H54 (cell line): ENCODE results near the gene EME1.
"Not testable (repeated sequence)": the region's sequence is repeated elsewhere in the genome, so short reads cannot be mapped to it uniquely, and the experiment has no call there.

Experiments used
- DNase-seq: peaks from one replicate; pipeline ENCODE4 v3.0.0; 2011; ENCODE audit warnings: low spot score, mixed read lengths; ENCODE audit not compliant: insufficient read length
- FAIRE-seq: peaks from 3 replicates; lab custom pipeline; 2011; peaks lifted over from hg19 to GRCh38; lab: Jason Lieb, UNC
- POLR2A ChIP-seq: IDR thresholded peaks from 2 replicates; pipeline ENCODE4 v1.6.1; 2011; ENCODE audit warnings: low read depth, mild to moderate bottlenecking, low read length

Gene EME1

DNA sequence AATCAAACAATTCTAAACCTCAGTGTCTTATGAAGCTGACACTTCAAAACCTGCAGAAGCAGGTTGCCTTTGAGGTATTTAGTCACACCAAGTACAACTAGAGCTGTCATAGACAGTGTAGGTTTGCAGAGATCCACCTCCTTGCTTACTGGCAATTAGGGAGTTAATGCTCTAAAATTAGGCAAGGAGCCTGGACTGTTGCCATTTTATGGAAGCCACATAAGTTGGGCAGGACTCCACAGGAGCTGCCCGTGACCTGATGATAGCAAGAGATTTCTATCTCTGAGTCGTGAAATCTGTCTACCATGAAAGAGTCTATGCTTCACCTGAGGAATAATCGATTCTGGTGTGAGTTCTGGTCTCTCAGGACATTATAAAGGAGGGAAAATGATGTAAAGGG, 8.9 kb downstream of the EME1 start:
- FAIRE-seq = no peak
- no peak for DNase-seq
- no peak for TF ChIP-seq POLR2A

- no peak for TF ChIP-seq POLR2A
- DNase-seq (no peak), FAIRE-seq (no peak)
These were observed 9.9 kb downstream of the EME1 start for GRCh38 chr17:50382931-50383330.

DNA sequence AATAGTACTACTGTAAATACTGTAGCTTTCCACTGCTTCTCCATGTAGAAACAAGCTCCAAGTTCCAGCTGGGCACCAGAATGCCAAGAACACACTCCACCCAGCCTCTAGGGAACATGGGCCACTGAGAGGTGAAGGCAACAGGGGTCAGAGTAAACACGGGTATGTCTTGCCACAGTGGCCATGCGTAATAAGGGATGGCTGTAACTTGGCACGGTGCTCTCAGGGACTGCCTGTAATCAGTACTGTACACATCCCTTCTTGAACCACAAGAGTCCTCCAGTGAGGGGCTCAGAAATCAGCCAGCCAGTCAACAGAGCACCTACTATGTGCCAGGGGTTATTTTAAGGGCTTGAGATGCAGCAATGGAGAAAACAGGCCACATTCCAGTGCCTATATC, 13.5 kb downstream of the EME1 start:
- FAIRE-seq = no peak
- no peak for DNase-seq

DNA sequence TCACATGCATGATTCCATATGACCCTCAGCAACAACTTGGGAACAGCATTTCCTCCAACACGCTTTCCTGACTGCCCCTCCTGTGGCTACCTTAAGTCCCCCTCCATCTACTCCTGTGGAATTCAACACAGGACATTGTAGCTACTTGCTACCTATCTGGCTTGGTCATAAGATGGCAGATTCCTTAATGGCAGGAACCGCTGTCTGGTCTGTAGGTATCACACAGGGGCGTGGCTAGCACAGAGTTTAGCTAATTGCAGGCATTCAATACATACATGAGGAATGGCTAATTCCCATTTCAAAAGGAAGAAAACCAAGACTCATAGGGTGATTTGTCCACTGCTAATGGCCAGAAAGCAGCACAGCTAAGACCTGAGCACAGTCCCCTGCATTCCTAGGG, 15.7 kb downstream of the EME1 start:
- no peak for TF ChIP-seq POLR2A
- no peak for FAIRE-seq
- DNase-seq = no peak

More for the DNA sequence above, 13.5 kb downstream of the EME1 start:
- TF ChIP-seq POLR2A = no peak

DNA sequence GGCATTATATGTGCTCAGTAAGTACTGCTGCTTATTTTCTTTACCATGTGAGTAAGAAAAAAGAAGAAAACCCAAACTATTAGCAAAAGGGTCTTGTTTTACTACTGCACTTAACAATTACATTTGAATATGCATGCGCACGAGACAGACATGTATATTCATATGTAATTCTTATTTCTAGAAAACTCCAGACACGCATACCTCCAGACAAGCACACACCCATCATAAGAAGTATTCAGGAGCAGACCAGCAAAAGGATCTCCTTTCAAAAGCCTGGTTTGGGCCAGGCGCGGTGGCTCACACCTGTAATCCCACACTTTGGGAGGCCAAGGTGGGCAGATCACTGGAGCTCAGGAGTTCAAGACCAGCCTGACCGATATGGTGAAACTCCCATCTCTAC, 16.5 kb downstream of the EME1 start:
- no peak for TF ChIP-seq POLR2A
- DNase-seq (no peak), FAIRE-seq (no peak)

DNA sequence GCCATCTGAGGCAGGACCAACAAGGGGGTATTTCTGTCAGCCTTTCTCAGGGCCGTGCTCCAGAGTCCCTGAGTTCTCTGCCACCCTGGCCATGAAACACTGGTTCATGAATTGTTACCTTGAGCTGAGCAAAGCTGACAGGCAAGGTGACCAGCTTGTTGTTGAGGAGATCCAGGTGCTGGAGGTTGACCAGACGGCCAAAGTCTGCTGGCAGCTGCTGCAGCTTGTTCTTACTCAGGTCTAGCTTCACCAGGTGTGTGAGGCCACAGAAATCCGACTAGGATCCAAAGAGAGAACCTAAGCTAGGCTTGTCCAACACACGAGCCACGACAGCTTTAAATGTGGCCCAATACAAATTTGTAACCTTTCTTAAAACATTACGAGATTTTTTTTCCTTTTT, 19.6 kb downstream of the EME1 start:
- no peak for DNase-seq
- no peak for TF ChIP-seq POLR2A
- FAIRE-seq = no peak

- no peak for DNase-seq
- no peak for TF ChIP-seq POLR2A
- no peak for FAIRE-seq
These were observed 20.7 kb downstream of the EME1 start for GRCh38 chr17:50393700-50394099.

- no peak for DNase-seq
- TF ChIP-seq POLR2A = no peak
- FAIRE-seq = no peak
These were observed 21.7 kb downstream of the EME1 start for GRCh38 chr17:50394711-50395110.

GRCh38 chr17:50396261-50397110, 23.5 kb downstream of the EME1 start:
- FAIRE-seq (no peak), DNase-seq (peak; percentile 38)

GRCh38 chr17:50397111-50397918, 24.3 kb downstream of the EME1 start, which contains the start of gene LRRC59:
LRRC59 (minus strand) TSS chr17:50397523; CDS start chr17:50397317, 206 bp downstream.
- FAIRE-seq (no peak), DNase-seq (peak; percentile 92)
- TF ChIP-seq POLR2A = peak; percentile 95

More at GRCh38 chr17:50396261-50397110, 23.5 kb downstream of the EME1 start:
- no peak for TF ChIP-seq POLR2A

- DNase-seq (no peak), FAIRE-seq (no peak)
These were observed 24.9 kb downstream of the EME1 start for GRCh38 chr17:50397919-50398285.

DNA sequence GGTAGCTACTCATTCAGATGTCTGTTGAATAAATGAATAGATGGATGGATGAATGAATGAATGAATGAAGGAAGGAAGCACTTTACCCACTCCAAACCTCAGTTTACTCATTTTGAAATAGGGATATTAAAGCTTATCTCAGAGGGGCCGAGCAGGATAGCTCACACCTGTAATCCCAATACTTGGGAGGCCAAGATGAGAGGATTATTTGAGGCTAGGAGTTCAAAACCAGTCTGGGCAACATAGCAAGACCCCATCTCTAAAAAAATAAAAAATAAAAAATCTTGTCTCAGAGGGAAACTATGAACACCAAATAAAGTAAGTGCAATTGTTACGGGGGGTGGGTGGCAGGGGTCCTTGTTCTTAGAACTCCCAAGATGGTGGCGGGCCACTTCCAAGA, 25.6 kb downstream of the EME1 start:
- not testable (repeated sequence) for DNase-seq, FAIRE-seq

More at GRCh38 chr17:50397919-50398285, 24.9 kb downstream of the EME1 start:
- TF ChIP-seq POLR2A = no peak

DNA sequence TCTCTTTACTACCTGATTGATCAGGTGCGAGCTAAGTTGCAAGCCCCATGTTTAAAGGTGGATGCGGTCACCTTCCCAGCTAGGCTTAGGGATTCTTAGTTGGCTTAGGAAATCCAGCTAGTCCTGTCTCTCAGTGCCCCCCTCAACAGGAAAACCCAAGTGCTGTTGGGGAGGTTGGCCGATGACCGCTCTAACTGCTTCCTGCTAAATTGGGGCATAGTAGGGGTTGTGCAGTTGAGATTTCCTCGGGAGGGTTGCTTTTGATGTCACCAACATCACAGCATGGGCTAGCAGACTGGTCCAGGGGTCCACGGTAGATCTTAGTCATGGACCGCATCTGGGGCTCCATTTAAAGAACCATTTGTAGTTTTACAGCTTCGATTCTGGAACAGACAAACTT, 26.6 kb downstream of the EME1 start:
- not testable (repeated sequence) for DNase-seq, FAIRE-seq

DNA sequence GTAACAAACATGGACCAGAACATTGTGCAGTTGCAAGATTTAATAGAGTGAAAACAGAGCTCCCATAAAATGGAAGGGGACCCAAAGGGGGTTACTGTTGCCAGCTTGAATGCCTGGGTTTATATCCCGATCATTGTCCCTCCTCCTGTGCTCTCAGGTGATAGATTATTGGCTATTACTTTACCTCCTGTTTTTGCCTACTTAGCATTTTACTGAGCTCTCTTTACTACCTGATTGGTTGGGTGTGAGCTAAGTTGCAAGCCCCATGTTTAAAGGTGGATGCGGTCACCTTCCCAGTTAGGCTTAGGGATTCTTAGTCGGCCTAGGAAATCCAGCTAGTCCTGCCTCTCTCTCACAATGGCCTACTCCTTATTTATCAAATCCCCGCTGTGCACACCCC, 32.3 kb downstream of the EME1 start:
- not testable (repeated sequence) for DNase-seq, FAIRE-seq
